Muscle of leg (tissue), 11 donors: ENCODE measurements around the gene PMVK. TPM values are rescaled to one million over a fixed set of nuclear protein-coding genes. Genes with fewer than 3 reads are reported as not detected.

ENCODE experiments used
- DNase-seq: peaks from one replicate; pipeline ENCODE4 v3.0.0; 2013
- H3K27ac ChIP-seq: one replicate; pipeline ENCODE4 v1.5.1; 2013; ENCODE audit warnings: mild to moderate bottlenecking, low read length, control low read depth
- H3K27me3 ChIP-seq: one replicate; pipeline ENCODE4 v1.6.1; 2013; ENCODE audit warnings: low read length; ENCODE audit not compliant: control insufficient read depth, insufficient read depth
- H3K36me3 ChIP-seq: one replicate; pipeline ENCODE4 v1.6.1; 2013; ENCODE audit warnings: low read length; ENCODE audit not compliant: control insufficient read depth, insufficient read depth
- H3K4me1 ChIP-seq: one replicate; pipeline ENCODE4 v1.6.1; 2013; ENCODE audit warnings: low read length; ENCODE audit not compliant: control insufficient read depth, insufficient read depth
- H3K4me3 ChIP-seq: one replicate; pipeline ENCODE4 v1.5.1; 2013; ENCODE audit warnings: low read length, control low read depth
- H3K9me3 ChIP-seq: replicated peaks from 2 replicates; pipeline ENCODE4 v1.6.1; 2013; ENCODE audit warnings: low read depth, low read length; ENCODE audit not compliant: control insufficient read depth
- WGBS: methylation state at CpG from one replicate; pipeline ENCODE4 v1.1.5; 2013; ENCODE audit warnings: missing lambda C conversion rate; ENCODE audit not compliant: insufficient coverage; 5-methylcytosine and 5-hydroxymethylcytosine counted together
- polyA plus RNA-seq, 8 donors: library from polyadenylated mRNA; unstranded; fragments of 120-200 nt; gene quantifications; one replicate each; pipeline versions ENCODE4 v1.2.1 to v1.2.3, GENCODE V29; 2013; ENCODE audit warnings: inconsistent platforms in 1 of 8, low replicate concordance in 1 of 8; ENCODE audit not compliant: insufficient read length in 8 of 8, insufficient read depth in 1 of 8
- total RNA-seq: library from RNA; stranded (reverse); fragments of 120-200 nt; gene quantifications from one replicate; pipeline ENCODE4 v1.2.4, GENCODE V29; 2013

PMVK gene
- total and polyA plus RNA-seq, 9 donors, result 10.3 to 38.7 (median 33.1) TPM

GRCh38 chr1:154899041-154899440, 37.5 kb downstream of the PMVK start:
- 87% methylated on average over 4 of the region's 6 CpGs for WGBS

GRCh38 chr1:154896771-154897286, 39.7 kb downstream of the PMVK start:
- DNase-seq, result no peak
- H3K9me3 ChIP-seq, result no peaks in the 10 kb centered on the region
- H3K27ac ChIP-seq, result no peak overlapping the region
- no peak overlapping the region for H3K4me3 ChIP-seq
- no peaks in the 10 kb centered on the region for H3K27me3 ChIP-seq
- no peaks in the 10 kb centered on the region for H3K4me1 ChIP-seq
- no peaks in the 10 kb centered on the region for H3K36me3 ChIP-seq
- WGBS, result 73% methylated on average over 5 of the region's 10 CpGs

More at GRCh38 chr1:154899041-154899440, 37.5 kb downstream of the PMVK start:
- Histone ChIP-seq H3K9me3 (no peaks in the 10 kb centered on the region), H3K4me3 (no peak overlapping the region), H3K27ac (no peak overlapping the region), H3K4me1 (no peaks in the 10 kb centered on the region), H3K27me3 (no peaks in the 10 kb centered on the region), H3K36me3 (no peaks in the 10 kb centered on the region)
- no peak for DNase-seq

DNA sequence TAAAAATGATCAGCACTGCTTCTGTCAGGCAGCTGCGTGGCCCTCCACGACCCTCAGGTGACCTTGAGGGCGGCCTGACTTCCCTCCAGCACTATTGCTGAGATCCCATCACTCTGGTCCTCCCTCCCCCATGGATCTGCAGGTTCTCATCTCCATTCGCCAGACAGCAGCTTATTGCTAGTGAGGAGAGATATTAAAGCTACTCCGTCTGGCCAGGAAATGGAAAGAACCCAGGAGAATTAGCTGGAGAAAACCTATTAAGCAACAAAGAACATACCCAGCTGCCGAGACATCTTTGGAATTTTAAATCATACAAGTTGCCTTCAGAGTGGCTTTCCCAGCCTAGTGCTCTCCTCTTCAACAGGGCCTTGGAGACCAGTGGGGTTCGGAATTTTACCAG, 40.7 kb downstream of the PMVK start:
- WGBS, result 21% methylated on average over 2 of the region's 7 CpGs
- H3K36me3 ChIP-seq, result no peaks in the 10 kb centered on the region
- DNase-seq, result peak; percentile 25
- no peaks in the 10 kb centered on the region for H3K27me3 ChIP-seq
- no peak overlapping the region for H3K27ac ChIP-seq
- H3K9me3 ChIP-seq, result no peaks in the 10 kb centered on the region
- H3K4me1 ChIP-seq, result no peaks in the 10 kb centered on the region
- H3K4me3 ChIP-seq, result no peak overlapping the region

GRCh38 chr1:154891452-154891851, 45.1 kb downstream of the PMVK start:
- no peaks in the 10 kb centered on the region for H3K36me3 ChIP-seq
- DNase-seq, result no peak
- WGBS, result no CpG with 5 or more reads among the region's 1 CpG
- no peaks in the 10 kb centered on the region for H3K4me1 ChIP-seq
- H3K27me3 ChIP-seq, result peaks cover 2% of the 10 kb centered on the region
- H3K4me3 ChIP-seq, result no peak overlapping the region
- no peaks in the 10 kb centered on the region for H3K9me3 ChIP-seq
- no peak overlapping the region for H3K27ac ChIP-seq

GRCh38 chr1:154888757-154889156, 47.8 kb downstream of the PMVK start:
- H3K4me1 ChIP-seq, result no peaks in the 10 kb centered on the region
- H3K9me3 ChIP-seq, result no peaks in the 10 kb centered on the region
- peaks cover 2% of the 10 kb centered on the region for H3K27me3 ChIP-seq
- DNase-seq, result no peak
- no peak overlapping the region for H3K4me3 ChIP-seq
- no peak overlapping the region for H3K27ac ChIP-seq
- no peaks in the 10 kb centered on the region for H3K36me3 ChIP-seq
- WGBS, result 91% methylated on average over 7 of the region's 7 CpGs

- H3K4me3 ChIP-seq, result no peak overlapping the region
- H3K36me3 ChIP-seq, result no peaks in the 10 kb centered on the region
- no peaks in the 10 kb centered on the region for H3K4me1 ChIP-seq
- H3K27me3 ChIP-seq, result peaks cover 2% of the 10 kb centered on the region
- no peaks in the 10 kb centered on the region for H3K9me3 ChIP-seq
- 75% methylated on average over 2 of the region's 5 CpGs for WGBS
- no peak overlapping the region for H3K27ac ChIP-seq
- DNase-seq, result no peak
Observed at GRCh38 chr1:154886281-154887015, 50.1 kb downstream of the PMVK start.

- H3K36me3 ChIP-seq, result no peaks in the 10 kb centered on the region
- no peaks in the 10 kb centered on the region for H3K4me1 ChIP-seq
- peak; percentile 36 for DNase-seq
- H3K27me3 ChIP-seq, result peaks cover 2% of the 10 kb centered on the region
- WGBS, result no CpG with 5 or more reads among the region's 6 CpGs
- H3K9me3 ChIP-seq, result no peaks in the 10 kb centered on the region
- no peak overlapping the region for H3K4me3 ChIP-seq
- no peak overlapping the region for H3K27ac ChIP-seq
Observed at GRCh38 chr1:154884869-154885701, 51.4 kb downstream of the PMVK start.

DNA sequence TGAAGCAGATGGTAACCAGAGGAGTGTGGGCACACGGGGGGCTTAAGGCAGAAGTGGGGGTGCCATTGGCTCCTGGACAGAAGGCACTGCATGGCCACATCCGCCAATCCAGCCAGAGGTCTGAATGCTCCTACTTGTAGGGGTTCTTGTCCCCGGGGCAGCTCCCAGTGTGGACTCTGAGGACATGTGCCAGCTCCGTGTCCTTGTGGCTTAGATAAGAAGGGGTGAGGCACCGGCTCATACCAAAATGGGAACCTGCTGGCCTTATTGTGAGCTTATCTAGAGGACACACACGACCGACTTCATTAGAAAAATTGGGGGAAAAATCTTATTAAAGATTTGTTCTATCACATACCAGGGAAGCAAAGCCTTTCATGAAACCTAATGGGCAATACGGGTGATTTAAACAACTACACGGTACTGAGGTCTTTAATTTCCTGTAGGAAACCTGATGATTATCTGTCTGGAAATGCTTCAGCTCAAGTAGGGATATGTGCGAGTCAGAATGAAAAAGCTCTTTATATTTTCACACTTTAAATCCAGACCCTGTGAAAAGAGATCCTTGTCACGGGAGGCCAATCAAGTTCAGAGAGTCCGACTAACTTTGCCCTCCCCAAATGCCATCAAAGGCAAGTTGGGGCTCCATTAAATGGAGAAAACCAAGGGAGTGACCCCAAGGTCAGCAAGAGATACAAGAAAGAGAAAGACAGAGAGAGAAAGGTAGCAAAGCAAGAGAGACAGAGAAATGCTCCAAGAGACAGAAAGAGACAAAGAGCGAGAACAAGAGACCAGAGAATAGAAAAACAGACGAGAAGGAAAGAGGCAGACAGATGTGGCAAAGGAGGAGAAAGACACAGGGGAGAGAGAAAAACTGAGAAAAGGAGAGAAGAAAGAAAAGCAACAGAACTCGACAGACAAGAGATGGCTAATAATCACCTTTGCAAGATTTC, 52.3 kb downstream of the PMVK start:
- peak overlapping the region; percentile 42 for H3K27ac ChIP-seq
- 83% methylated on average over 5 of the region's 15 CpGs for WGBS
- H3K36me3 ChIP-seq, result no peaks in the 10 kb centered on the region
- H3K4me3 ChIP-seq, result no peak overlapping the region
- no peaks in the 10 kb centered on the region for H3K4me1 ChIP-seq
- H3K27me3 ChIP-seq, result peaks cover 5% of the 10 kb centered on the region
- DNase-seq, result no peak
- no peaks in the 10 kb centered on the region for H3K9me3 ChIP-seq

GRCh38 chr1:154881820-154882535, 54.5 kb downstream of the PMVK start:
- Histone ChIP-seq H3K4me1 (peaks cover 2% of the 10 kb centered on the region), H3K27me3 (peaks cover 3% of the 10 kb centered on the region), H3K27ac (no peak overlapping the region), H3K36me3 (no peaks in the 10 kb centered on the region), H3K9me3 (no peaks in the 10 kb centered on the region), H3K4me3 (no peak overlapping the region)
- DNase-seq, result no peak
- WGBS, result 73% methylated on average over 4 of the region's 10 CpGs
